Mononuclear cell (primary cell): ENCODE measurements around the gene GOT1. TPM values are rescaled to one million over a fixed set of nuclear protein-coding genes. Genes with fewer than 3 reads are reported as not detected.

Source experiments
- H3K27me3 ChIP-seq: 2 replicates; pipeline ENCODE4 v1.6.0; 2011; ENCODE audit warnings: low read length, control low read depth; ENCODE audit not compliant: insufficient read depth
- H3K4me1 ChIP-seq: 2 replicates; pipeline ENCODE4 v1.5.1; 2011; ENCODE audit warnings: mild to moderate bottlenecking, low read length, control low read depth; ENCODE audit not compliant: insufficient read depth
- H3K4me3 ChIP-seq: 2 replicates; pipeline ENCODE4 v1.5.1; 2011; ENCODE audit warnings: mild to moderate bottlenecking, low read length, moderate library complexity
- H3K9me3 ChIP-seq: 2 replicates; pipeline ENCODE4 v1.5.1; 2011; ENCODE audit warnings: low read depth, mild to moderate bottlenecking, control low read depth, low read length
- total RNA-seq: library from RNA; depleted of rRNA; stranded (reverse); fragments of >200 nt; gene quantifications from one replicate; pipeline ENCODE4 v1.2.3, GENCODE V29; 2012

Gene GOT1
- total RNA-seq, result 2.5 TPM

DNA sequence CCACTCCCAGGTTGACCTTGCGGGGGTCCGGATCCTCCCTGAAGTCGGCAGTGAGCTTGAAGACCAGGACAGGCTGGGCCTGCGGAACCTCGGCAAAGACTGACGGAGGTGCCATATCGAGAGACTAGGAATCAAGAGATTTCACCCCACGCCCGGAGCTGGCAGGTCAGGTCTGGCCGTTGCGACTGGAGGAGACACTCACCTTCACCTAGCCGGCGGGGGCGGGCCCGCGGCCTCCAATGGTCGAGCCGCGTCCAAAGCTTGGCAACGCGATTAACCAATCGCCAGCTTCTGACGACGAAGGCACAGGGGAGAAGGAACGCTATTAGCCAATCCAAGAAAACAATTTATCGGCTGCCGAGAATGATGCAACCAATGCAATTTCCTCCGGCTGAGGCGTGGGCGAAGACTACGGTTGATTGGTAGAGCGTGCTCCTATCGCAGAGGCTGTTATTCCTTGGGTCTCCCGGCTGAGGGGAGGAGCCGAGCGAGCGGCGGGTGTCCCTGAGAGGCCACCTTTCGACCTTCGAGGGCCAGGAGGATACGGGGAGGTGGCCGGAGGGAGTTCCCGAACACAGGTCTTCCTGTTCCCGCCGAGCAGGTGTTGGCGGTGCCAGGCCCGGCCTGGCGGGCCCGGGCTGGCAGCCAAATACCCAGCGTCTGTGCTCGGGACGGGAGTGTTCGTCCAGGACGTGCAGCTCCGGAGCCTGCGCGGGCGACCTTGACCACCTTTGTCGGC lies at the start of gene GOT1:
TSS of gene GOT1 (minus strand) at position 174 of the 739 bp plus-strand sequence. CDS start at position 115, 59 bp downstream.
- Histone ChIP-seq H3K27me3 (no peaks in the 10 kb centered on the region), H3K9me3 (no peaks in the 10 kb centered on the region), H3K4me1 (peaks cover 12% of the 10 kb centered on the region), H3K4me3 (peak within 1 kb of the TSS; percentile 76)

DNA sequence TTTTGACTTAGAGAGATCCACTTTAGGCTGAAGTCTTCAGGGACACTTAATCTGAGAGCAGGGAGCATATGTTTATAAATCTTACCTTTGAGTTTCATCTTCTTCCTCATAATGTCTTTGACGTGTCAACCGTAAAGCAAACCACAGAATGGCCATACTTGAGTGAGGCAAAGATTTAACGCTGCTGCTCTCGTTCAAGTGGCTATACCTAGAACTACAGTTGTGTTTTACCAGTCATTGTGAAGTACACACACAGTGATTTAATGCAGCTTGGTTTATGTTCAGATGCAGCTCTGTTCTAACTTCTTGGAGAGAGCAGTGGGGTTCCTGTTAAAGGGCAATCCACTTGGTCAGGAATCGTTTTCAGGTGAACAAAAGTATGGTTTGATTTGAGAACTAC lies 39.9 kb upstream of the GOT1 start:
- Histone ChIP-seq H3K4me1 (no peaks in the 10 kb centered on the region), H3K27me3 (peaks cover 5% of the 10 kb centered on the region), H3K4me3 (no peak overlapping the region), H3K9me3 (no peaks in the 10 kb centered on the region)

GRCh38 chr10:99467236-99467999 lies 37.0 kb upstream of the GOT1 start:
- no peaks in the 10 kb centered on the region for H3K9me3 ChIP-seq
- H3K4me1 ChIP-seq, result no peaks in the 10 kb centered on the region
- no peak overlapping the region for H3K4me3 ChIP-seq
- H3K27me3 ChIP-seq, result no peaks in the 10 kb centered on the region

GRCh38 chr10:99466632-99467223 lies 36.3 kb upstream of the GOT1 start:
- Histone ChIP-seq H3K9me3 (no peaks in the 10 kb centered on the region), H3K27me3 (no peaks in the 10 kb centered on the region), H3K4me1 (no peaks in the 10 kb centered on the region), H3K4me3 (no peak overlapping the region)

DNA sequence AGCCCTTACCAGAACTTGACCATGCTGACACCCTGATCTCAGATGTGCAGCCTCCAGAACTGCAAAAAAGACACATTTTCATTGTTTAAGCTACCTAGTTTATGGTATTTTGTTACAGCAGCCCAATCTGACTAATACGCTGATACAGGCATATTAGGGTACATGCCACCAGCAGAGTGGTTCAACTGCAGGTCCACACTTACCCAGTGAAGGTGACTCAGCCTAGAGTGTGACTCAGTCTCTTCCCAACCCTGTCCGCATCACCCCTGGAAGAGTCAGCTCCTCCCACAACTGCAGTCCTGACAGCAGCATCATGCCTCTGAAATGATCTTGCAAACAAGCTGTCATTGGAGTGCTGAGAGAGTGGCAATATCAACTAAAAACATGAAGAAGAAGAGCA lies 30.8 kb upstream of the GOT1 start:
- Histone ChIP-seq H3K27me3 (no peaks in the 10 kb centered on the region), H3K4me1 (no peaks in the 10 kb centered on the region), H3K9me3 (no peaks in the 10 kb centered on the region), H3K4me3 (no peak overlapping the region)

DNA sequence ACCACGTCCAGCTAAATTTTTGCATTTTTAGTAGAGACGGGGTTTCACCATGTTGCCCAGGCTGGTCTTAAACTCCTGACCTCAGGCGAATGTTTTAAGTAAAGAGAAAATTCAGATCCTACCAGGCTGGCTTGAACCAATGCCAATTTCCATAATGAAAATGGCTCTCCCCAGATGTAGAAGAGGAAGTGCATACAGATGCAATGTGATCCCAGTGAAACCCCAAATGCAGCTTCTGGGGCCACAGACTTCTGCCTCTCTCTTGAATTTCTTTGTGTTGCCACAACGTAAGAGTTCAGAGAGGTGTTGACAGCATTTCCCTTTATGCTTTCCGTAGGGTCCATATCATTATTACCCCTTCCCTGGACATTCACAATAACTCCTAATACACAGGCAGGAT lies 29.6 kb upstream of the GOT1 start:
- no peak overlapping the region for H3K4me3 ChIP-seq
- H3K9me3 ChIP-seq, result no peaks in the 10 kb centered on the region
- no peaks in the 10 kb centered on the region for H3K27me3 ChIP-seq
- H3K4me1 ChIP-seq, result no peaks in the 10 kb centered on the region

DNA sequence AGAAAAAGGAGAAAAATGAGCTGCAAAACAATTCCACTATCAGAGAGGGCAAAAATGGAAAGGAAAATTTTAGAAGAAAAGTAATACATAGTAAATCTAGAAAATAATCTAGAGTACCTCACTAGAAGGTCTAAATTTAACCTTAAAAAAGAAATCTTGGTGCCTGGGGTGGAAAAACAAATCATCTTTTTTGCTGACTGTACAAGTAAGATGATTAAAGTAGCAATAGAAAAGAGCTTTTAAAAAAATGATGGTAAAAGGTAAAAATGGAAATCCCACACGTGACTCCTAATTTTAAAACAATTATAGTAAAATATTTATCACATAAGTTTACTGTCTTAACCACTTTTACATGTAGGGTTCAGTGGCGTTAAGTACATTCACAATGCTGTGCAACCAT lies 28.8 kb upstream of the GOT1 start:
- Histone ChIP-seq H3K27me3 (peaks cover 2% of the 10 kb centered on the region), H3K9me3 (no peaks in the 10 kb centered on the region), H3K4me1 (no peaks in the 10 kb centered on the region), H3K4me3 (no peak overlapping the region)

DNA sequence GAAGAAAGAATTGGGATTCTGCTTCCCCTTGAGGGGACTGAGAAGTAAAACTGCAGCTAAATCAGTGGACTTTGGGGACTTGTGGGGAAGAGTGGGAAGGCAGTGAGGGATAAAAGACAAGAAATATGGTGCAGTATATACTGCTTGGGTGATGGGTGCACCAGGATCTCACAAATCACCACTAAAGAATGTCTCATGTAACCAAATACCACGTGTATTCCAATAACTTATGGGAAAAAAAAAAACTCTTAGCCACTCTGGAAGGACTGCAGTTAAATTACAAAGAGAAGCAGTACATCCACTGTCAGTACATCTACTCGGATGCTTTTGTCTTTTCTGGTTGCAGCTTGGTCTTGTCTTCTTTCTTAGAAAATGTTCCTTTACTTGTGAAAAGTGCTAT lies 27.4 kb upstream of the GOT1 start:
- Histone ChIP-seq H3K4me3 (no peak overlapping the region), H3K27me3 (peaks cover 3% of the 10 kb centered on the region), H3K9me3 (no peaks in the 10 kb centered on the region), H3K4me1 (no peaks in the 10 kb centered on the region)

DNA sequence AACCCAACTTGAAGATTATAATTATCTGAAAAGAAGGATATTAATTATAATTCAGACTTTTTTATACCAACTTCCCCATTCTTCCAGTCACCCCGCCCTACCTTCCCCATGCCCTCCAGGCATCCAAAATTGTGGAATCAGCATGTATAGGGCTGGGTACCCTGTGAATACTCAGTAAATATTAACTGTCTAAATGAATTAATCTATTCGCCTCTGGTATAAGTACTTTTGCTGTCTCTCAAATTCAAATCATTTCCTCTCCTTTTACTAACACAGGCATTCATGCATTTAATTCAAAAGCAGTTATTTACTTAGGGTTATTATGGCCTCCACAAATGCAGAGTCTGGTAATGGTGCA lies 26.5 kb upstream of the GOT1 start:
- Histone ChIP-seq H3K27me3 (peaks cover 3% of the 10 kb centered on the region), H3K4me1 (no peaks in the 10 kb centered on the region), H3K9me3 (no peaks in the 10 kb centered on the region), H3K4me3 (no peak overlapping the region)

- no peaks in the 10 kb centered on the region for H3K4me1 ChIP-seq
- H3K27me3 ChIP-seq, result peaks cover 3% of the 10 kb centered on the region
- no peaks in the 10 kb centered on the region for H3K9me3 ChIP-seq
- H3K4me3 ChIP-seq, result no peak overlapping the region
Measured at GRCh38 chr10:99456207-99456930, 25.9 kb upstream of the GOT1 start.

DNA sequence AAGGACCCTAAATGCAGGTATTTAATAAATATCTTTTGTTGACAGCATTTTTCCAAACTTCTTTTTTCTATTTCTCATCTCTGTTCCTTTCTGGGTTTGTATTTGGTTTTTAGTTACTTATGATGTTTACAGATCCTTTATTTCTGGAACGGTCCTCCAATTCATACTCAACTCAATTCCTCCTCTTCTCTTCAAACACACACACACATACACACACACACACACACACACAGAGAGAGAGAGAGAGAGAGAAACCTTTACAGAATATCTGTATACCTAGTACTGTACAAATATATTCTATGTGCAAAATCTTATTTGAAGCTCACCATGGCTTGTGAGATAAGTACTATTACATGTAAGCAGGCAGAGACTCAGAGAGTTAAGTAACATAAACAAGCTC lies 21.6 kb upstream of the GOT1 start:
- Histone ChIP-seq H3K4me1 (no peaks in the 10 kb centered on the region), H3K27me3 (peaks cover 7% of the 10 kb centered on the region), H3K9me3 (no peaks in the 10 kb centered on the region), H3K4me3 (no peak overlapping the region)

DNA sequence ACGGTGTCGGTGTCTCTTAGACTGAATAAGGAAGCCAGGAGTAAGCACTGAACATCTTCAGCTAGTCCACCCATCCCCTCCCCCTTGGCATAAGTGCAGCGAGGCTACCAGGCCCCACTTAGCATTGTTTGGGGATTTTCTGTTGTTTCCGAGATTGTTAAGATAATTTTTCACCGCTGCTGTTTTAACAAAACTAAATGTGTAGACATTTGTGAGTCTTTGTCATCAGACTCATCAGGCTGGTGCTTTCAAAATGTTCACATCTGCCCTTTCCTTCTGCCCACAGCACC lies 21.0 kb upstream of the GOT1 start:
- no peaks in the 10 kb centered on the region for H3K4me1 ChIP-seq
- no peak overlapping the region for H3K4me3 ChIP-seq
- no peaks in the 10 kb centered on the region for H3K9me3 ChIP-seq
- H3K27me3 ChIP-seq, result peaks cover 7% of the 10 kb centered on the region

GRCh38 chr10:99450624-99451498 lies 20.4 kb upstream of the GOT1 start:
- H3K27me3 ChIP-seq, result peaks cover 7% of the 10 kb centered on the region

DNA sequence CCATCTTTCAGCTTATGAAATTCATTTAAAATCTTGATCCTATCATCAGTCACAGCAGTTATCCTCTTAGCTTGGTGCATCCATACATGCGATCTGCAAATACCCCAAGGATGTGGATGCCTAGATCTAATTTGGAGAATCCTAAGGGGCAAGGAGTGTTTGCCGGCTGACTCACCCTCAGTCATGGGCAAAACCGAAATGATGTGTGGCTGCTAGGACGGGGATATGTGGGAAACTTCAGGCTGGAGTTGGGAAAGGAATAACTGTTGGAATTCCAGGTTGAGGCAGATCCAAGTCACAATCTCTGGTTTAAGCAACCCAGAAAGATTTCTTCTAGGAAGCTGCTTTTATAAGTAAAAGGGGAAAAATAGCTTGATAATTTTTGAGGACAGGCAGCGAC lies 19.7 kb upstream of the GOT1 start:
- Histone ChIP-seq H3K9me3 (no peaks in the 10 kb centered on the region), H3K4me1 (no peaks in the 10 kb centered on the region), H3K4me3 (no peak overlapping the region), H3K27me3 (peaks cover 7% of the 10 kb centered on the region)

More at GRCh38 chr10:99450624-99451498, 20.4 kb upstream of the GOT1 start:
- Histone ChIP-seq H3K9me3 (no peaks in the 10 kb centered on the region), H3K4me1 (no peaks in the 10 kb centered on the region), H3K4me3 (no peak overlapping the region)
